GM12878 (cell line): Measurements from ENCODE around the gene AOAH. TPM values are rescaled to one million over a fixed set of nuclear protein-coding genes. Genes with fewer than 3 reads are reported as not detected.

Experiments
- ATAC-seq: fragments of 200-7000 bp; cut with Tn5 transposase; 3 replicates; pipeline ENCODE4 v1.9.1; 2020; ENCODE audit warnings: mild to moderate bottlenecking, moderate library complexity
- BruUV-seq: library from RNA; stranded (reverse); fragments of 400-500 nt; replicated peaks from 2 replicates; lab custom pipeline; 2021; lab: Mats Ljungman, UMichigan
- CTCF ChIA-PET: fragments of 300-600 bp; sonication (Branson Sonifier 250); formaldehyde crosslinking; extraction: SDS; loops from one replicate; lab custom pipeline; 2021; ENCODE audit warnings: inconsistent platforms; lab: Yijun Ruan, JAX
- POLR2A ChIA-PET: fragments of 350-600 bp; formaldehyde crosslinking; extraction: SDS; loops from one replicate; lab custom pipeline; 2021; ENCODE audit warnings: inconsistent platforms; lab: Charles Lee
- RAD21 ChIA-PET: fragments of 300-600 bp; sonication (Branson Sonifier 250); formaldehyde crosslinking; loops from one replicate; lab custom pipeline; 2023; ENCODE audit warnings: antibody characterized with exemption; ENCODE audit not compliant: unreplicated experiment; lab: Charles Lee
- SMC1A ChIA-PET: fragments of 300-600 bp; sonication (Branson Sonifier 250); formaldehyde crosslinking; loops from one replicate; lab custom pipeline; 2023; ENCODE audit not compliant: unreplicated experiment, uncharacterized antibody; lab: Charles Lee
- DNase-seq: peaks from one replicate; pipeline ENCODE4 v3.0.0-alpha.2; 2011; ENCODE audit warnings: low read depth, low spot score
- FAIRE-seq: peaks from 3 replicates; lab custom pipeline; 2011; peaks lifted over from hg19 to GRCh38; lab: Jason Lieb, UNC
- H2AFZ ChIP-seq: 2 replicates; pipeline ENCODE4 v1.6.0; 2011; ENCODE audit warnings: low read depth, low read length, control low read depth; ENCODE audit not compliant: control insufficient read depth
- H3K27ac ChIP-seq: 2 replicates; pipeline ENCODE4 v1.5.1; 2011; ENCODE audit warnings: control low read depth; ENCODE audit not compliant: control insufficient read depth, insufficient read depth
- H3K27me3 ChIP-seq, 2 experiments: replicated peaks in 1 of 2; 2 replicates each; pipeline versions ENCODE4 v1.6.0 to v1.6.1; 2011; ENCODE audit warnings: low read length in 1 of 2; ENCODE audit not compliant: control insufficient read depth in 2 of 2, insufficient read depth in 2 of 2
- H3K36me3 ChIP-seq, 2 experiments: 2 replicates each; pipeline ENCODE4 v1.5.1; 2011; ENCODE audit warnings: low read length in 1 of 2; ENCODE audit not compliant: control insufficient read depth in 2 of 2, insufficient read depth in 2 of 2
- H3K4me1 ChIP-seq: 2 replicates; pipeline ENCODE4 v1.6.1; 2011; ENCODE audit warnings: mild to moderate bottlenecking, low read length, moderate library complexity, mixed read lengths; ENCODE audit not compliant: control insufficient read depth, insufficient read depth
- H3K4me2 ChIP-seq: 2 replicates; pipeline ENCODE4 v1.6.0; 2011; ENCODE audit warnings: control low read depth; ENCODE audit not compliant: control insufficient read depth, insufficient read depth
- H3K4me3 ChIP-seq: fragments of 200-600 bp; sonication (generic); 2 replicates; pipeline ENCODE4 v1.5.1; 2016
- H3K79me2 ChIP-seq: 2 replicates; pipeline ENCODE4 v1.6.0; 2011; ENCODE audit warnings: low read length; ENCODE audit not compliant: control insufficient read depth, insufficient read depth
- H3K9ac ChIP-seq: 2 replicates; pipeline ENCODE4 v1.8.0; 2011; ENCODE audit warnings: low read length, control low read depth, mixed read lengths; ENCODE audit not compliant: control insufficient read depth, insufficient read depth
- H3K9me3 ChIP-seq: replicated peaks from 3 replicates; pipeline ENCODE4 v1.5.1; 2011; ENCODE audit warnings: mild to moderate bottlenecking, low read length; ENCODE audit not compliant: control insufficient read depth, insufficient read depth
- H4K20me1 ChIP-seq: 2 replicates; pipeline ENCODE4 v1.6.0; 2011; ENCODE audit not compliant: control insufficient read depth, insufficient read depth
- BRCA1 ChIP-seq: IDR thresholded peaks from 2 replicates; pipeline ENCODE4 v1.6.1; 2011; ENCODE audit warnings: low read depth, low read length, improper control_type of control experiment
- CHD4 ChIP-seq: fragments of 200-600 bp; sonication (generic); IDR thresholded peaks from 2 replicates; pipeline ENCODE4 v1.6.1; 2016; ENCODE audit warnings: mild to moderate bottlenecking
- CUX1 ChIP-seq: IDR thresholded peaks from 2 replicates; pipeline ENCODE4 v1.6.1; 2012; ENCODE audit warnings: improper control_type of control experiment, low read depth, low read length; ENCODE audit not compliant: insufficient replicate concordance
- DPF2 ChIP-seq: fragments of 450-650 bp; IDR thresholded peaks from 2 replicates; pipeline ENCODE4 v1.6.1; 2017; ENCODE audit warnings: mild to moderate bottlenecking
- ESRRA ChIP-seq: IDR thresholded peaks from 2 replicates; pipeline ENCODE4 v1.6.1; 2012; ENCODE audit warnings: mild to moderate bottlenecking, low read length, improper control_type of control experiment
- FOXK2 ChIP-seq: fragments of 450-650 bp; IDR thresholded peaks from 2 replicates; pipeline ENCODE4 v1.6.1; 2017; ENCODE audit warnings: mild to moderate bottlenecking, moderate library complexity
- GABPA ChIP-seq: IDR thresholded peaks from 2 replicates; pipeline ENCODE4 v1.6.1; 2014; ENCODE audit warnings: antibody characterized with exemption, low read depth, mild to moderate bottlenecking, inconsistent platforms
- IKZF2 ChIP-seq, 2 experiments: fragments of 450-650 bp; IDR thresholded peaks; 2 replicates each; pipeline ENCODE4 v1.6.1; 2017; ENCODE audit warnings: mild to moderate bottlenecking in 2 of 2, moderate library complexity in 2 of 2
- MYC ChIP-seq: IDR thresholded peaks from 2 replicates; pipeline ENCODE4 v1.6.1; 2011; ENCODE audit warnings: mild to moderate bottlenecking, low read length, moderate library complexity, inconsistent platforms; ENCODE audit not compliant: insufficient read depth, insufficient replicate concordance, insufficient read length, severe bottlenecking
- NFYA ChIP-seq: IDR thresholded peaks from 2 replicates; pipeline ENCODE4 v1.6.1; 2011; ENCODE audit warnings: low read depth, mild to moderate bottlenecking, low read length, improper control_type of control experiment, borderline replicate concordance
- RAD21 ChIP-seq: IDR thresholded peaks from 2 replicates; pipeline ENCODE4 v1.6.1; 2011; ENCODE audit warnings: mild to moderate bottlenecking, low read depth, low read length, moderate library complexity; ENCODE audit not compliant: insufficient read depth
- RUNX3 ChIP-seq: IDR thresholded peaks from 2 replicates; pipeline ENCODE4 v1.6.1; 2012; ENCODE audit warnings: low read length, inconsistent platforms
- SRF ChIP-seq, 2 experiments: IDR thresholded peaks; 2 replicates each; pipeline ENCODE4 v1.6.1; 2011; ENCODE audit warnings: low read depth in 2 of 2, low read length in 2 of 2, mild to moderate bottlenecking in 1 of 2, moderate library complexity in 1 of 2
- STAT3 ChIP-seq: IDR thresholded peaks from 2 replicates; pipeline ENCODE4 v1.6.1; 2011; ENCODE audit warnings: low read depth, low read length, improper control_type of control experiment
- ZNF217 ChIP-seq: fragments of 450-650 bp; IDR thresholded peaks from 2 replicates; pipeline ENCODE4 v1.6.1; 2017; ENCODE audit warnings: antibody characterized with exemption, mild to moderate bottlenecking
- ZSCAN29 ChIP-seq: fragments of 450-650 bp; IDR thresholded peaks from 2 replicates; pipeline ENCODE4 v1.6.1; 2017; ENCODE audit warnings: mild to moderate bottlenecking, moderate library complexity
- WGBS: methylation state at CpG from one replicate; pipeline ENCODE4 v1.1.6; 2016; ENCODE audit warnings: low lambda C conversion rate; ENCODE audit not compliant: insufficient replicate concordance, insufficient coverage; ENCODE audit errors: missing lambda C conversion rate; 5-methylcytosine and 5-hydroxymethylcytosine counted together
- in situ Hi-C: fragments of 300-500 bp; cut with MboI; formaldehyde crosslinking; loops from 9 replicates; pipeline ENCODE4 v1.14.3; 2018; ENCODE audit warnings: mixed read lengths
- intact Hi-C: fragments of 100-400 bp; cut with micrococcal nuclease; formaldehyde crosslinking; loops from one replicate; pipeline ENCODE4 v1.14.2; 2022; ENCODE audit not compliant: unreplicated experiment
- polyA plus RNA-seq, 11 experiments: library from polyadenylated mRNA; depleted of rRNA in 4 of 11; unstranded in 6 of 11; stranded (reverse) in 5 of 11; fragments of >200 nt; fragmentation: Nextera tagmentation in 4 of 11; fragmentation: Illumina TruSeq in 1 of 11; extraction: Ambion mirVana in 4 of 11; extraction: Trizol in 1 of 11; gene quantifications; 1 replicate in 1 of 11; 2 replicates in 10 of 11; pipeline versions ENCODE4 v1.2.1 to v1.2.3, GENCODE V29; 2011 to 2016; ENCODE audit warnings: inconsistent platforms in 2 of 11, missing spikeins in 2 of 11, low read depth in 1 of 11
- total RNA-seq, 4 experiments: library from RNA; depleted of rRNA in 3 of 4; stranded (reverse); fragments of >200 nt in 3 of 4; fragmentation: Illumina TruSeq in 1 of 4; extraction: Trizol in 1 of 4; gene quantifications; 2 replicates each; pipeline versions ENCODE4 v1.2.1 to v1.2.3, GENCODE V29; 2013 to 2021

The AOAH gene
- total and polyA plus RNA-seq, 10 of the 15 experiments (the other 5 are each of a cell fraction or from before 2014, with no cell fraction given) = 0.32 to 2.8 (median 1.4) TPM

DNA sequence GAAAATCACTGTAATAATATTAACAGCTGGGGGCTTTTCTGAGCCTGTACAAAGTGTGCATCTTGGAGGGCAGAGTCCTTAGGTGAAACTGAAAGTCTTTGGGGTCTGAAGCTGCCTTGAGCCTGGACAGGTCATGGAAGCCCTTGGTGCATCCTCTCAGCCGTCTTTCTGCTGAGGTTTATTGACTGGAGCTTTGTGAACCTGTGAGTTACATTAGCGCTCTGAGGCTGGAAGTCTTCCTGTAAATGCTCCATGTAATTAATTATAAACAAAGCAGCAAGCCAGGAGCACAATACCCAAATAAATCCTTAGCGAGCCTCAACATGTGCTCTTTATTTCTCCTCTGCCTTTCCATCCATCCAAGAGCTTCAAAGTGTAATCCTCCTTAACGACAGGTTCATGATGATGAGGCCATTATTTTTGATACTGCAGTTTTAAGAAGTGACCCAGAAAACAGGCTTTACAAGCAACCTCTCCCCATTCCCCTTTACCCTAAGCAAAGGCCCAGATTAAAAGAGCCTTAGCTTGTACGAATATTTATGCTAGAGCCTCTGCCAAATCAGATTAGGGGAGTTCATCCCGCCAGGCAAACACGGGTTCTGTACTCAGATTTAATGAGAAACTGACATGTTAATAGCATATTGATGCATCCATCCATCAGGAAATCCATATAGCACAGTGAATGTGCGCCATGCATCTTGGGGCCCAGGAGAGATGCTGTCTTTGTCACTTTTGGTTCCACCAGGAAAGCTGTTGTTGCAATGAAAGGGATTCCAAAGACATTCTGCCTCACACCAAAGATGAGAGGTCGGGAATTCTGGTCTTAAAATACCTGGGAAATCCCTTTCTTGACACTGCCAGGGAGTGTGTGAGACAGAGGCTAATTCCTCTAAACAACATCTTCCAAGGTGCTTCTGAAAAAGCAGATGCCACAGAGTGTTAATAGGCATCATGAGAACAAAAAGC lies 216.5 kb downstream of the AOAH start (continued):
- TF ChIP-seq SRF (IDR thresholded peaks at IDR 0.05; ENCODE audit: low read depth in 2 of 2, low read length in 2 of 2) (no peak), ESRRA (no peak), CHD4 (no peak), IKZF2 (IDR thresholded peaks at IDR 0.05) (no peak), BRCA1 (no peak), ZSCAN29 (no peak), NFYA (no peak), DPF2 (no peak)

GRCh38 chr7:36506820-36507219 lies 217.5 kb downstream of the AOAH start:
- WGBS = 51% methylated on average over 3 of the region's 3 CpGs
- no TSS peak for BruUV-seq
- Histone ChIP-seq H3K36me3 (no peaks in the 10 kb centered on the region), H3K27me3 (no peaks in the 10 kb centered on the region), H3K79me2 (no peaks in the 10 kb centered on the region), H3K4me3 (no peak overlapping the region), H3K9ac (no peak overlapping the region), H3K9me3 (no peaks in the 10 kb centered on the region; the same call in 2 of the 3 replicates), H2AFZ (no peak overlapping the region), H4K20me1 (no peaks in the 10 kb centered on the region), H3K4me2 (no peak overlapping the region), H3K4me1 (no peaks in the 10 kb centered on the region), H3K27ac (no peak overlapping the region)
- ChIA-PET RAD21 (no interaction called here), CTCF (interaction anchor here (0.6 to 1.9 kb wide), 4 partner anchors 162 to 714 kb away, joined by 3 to 5 read pairs (median 4); no protein-coding TSS in a partner anchor), POLR2A (no interaction called here), SMC1A (no interaction called here)
- intact Hi-C loops = no loop called here
- DNase-seq (no peak), FAIRE-seq (no peak), ATAC-seq (no peak)
- in situ Hi-C loops = no loop called here
- TF ChIP-seq ZNF217 = no peak
- TF ChIP-seq RUNX3 = no peak
- TF ChIP-seq RAD21 = no peak
- TF ChIP-seq FOXK2 = no peak
- no peak for TF ChIP-seq MYC
- no peak for TF ChIP-seq CUX1
- TF ChIP-seq GABPA = no peak
- no peak for TF ChIP-seq STAT3
